ENCODE measurements around the gene RPS27.

DNA sequence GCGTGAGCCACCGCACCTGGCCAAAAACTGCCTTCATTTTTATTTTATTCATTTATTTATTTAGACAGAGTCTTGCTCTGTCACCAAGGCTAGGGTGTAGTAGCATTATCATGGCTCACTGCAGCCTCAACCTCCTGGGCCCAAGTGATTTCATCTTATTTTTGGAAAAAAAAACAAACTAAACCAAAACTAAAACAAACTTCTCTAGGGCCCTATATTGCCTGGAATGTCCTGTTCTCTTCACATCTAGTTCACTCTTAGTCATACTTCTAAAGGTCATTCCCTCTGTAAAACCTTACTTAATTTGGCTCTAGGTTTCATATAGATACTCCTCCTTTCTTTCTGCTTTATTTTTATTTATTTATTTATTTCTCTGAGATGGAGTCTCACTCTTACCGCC, 15.6 kb downstream of the RPS27 start:
- TF ChIP-seq, protein P1, sequence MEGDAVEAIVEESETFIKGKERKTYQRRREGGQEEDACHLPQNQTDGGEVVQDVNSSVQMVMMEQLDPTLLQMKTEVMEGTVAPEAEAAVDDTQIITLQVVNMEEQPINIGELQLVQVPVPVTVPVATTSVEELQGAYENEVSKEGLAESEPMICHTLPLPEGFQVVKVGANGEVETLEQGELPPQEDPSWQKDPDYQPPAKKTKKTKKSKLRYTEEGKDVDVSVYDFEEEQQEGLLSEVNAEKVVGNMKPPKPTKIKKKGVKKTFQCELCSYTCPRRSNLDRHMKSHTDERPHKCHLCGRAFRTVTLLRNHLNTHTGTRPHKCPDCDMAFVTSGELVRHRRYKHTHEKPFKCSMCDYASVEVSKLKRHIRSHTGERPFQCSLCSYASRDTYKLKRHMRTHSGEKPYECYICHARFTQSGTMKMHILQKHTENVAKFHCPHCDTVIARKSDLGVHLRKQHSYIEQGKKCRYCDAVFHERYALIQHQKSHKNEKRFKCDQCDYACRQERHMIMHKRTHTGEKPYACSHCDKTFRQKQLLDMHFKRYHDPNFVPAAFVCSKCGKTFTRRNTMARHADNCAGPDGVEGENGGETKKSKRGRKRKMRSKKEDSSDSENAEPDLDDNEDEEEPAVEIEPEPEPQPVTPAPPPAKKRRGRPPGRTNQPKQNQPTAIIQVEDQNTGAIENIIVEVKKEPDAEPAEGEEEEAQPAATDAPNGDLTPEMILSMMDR (conservative IDR thresholded peaks at IDR 0.05; ENCODE audit: low read length): no peak
- TF ChIP-seq EZH2phosphoT487 (IDR thresholded peaks at IDR 0.05; ENCODE audit: borderline replicate concordance): no peak

Data from Loucy (cell line).